H9 (cell line): ENCODE data around the gene HDAC1. TPM values are rescaled to one million over a fixed set of nuclear protein-coding genes. Genes with fewer than 3 reads are reported as not detected.

Source experiments
- DNase-seq: peaks from one replicate; pipeline ENCODE4 v3.0.0-alpha.2; 2017
- H2AFZ ChIP-seq: one replicate; pipeline ENCODE4 v1.6.1; 2013; ENCODE audit warnings: mild to moderate bottlenecking, low read length, control low read depth, moderate library complexity
- H2AK5ac ChIP-seq: 2 replicates; pipeline ENCODE4 v1.6.1; 2013; ENCODE audit warnings: low read length, control low read depth, mixed read lengths; ENCODE audit not compliant: insufficient read length
- H2BK120ac ChIP-seq: one replicate; pipeline ENCODE4 v1.6.1; 2013; ENCODE audit warnings: low read depth, mild to moderate bottlenecking, low read length, control low read depth, inconsistent platforms; ENCODE audit not compliant: poor library complexity, severe bottlenecking
- H2BK12ac ChIP-seq: 2 replicates; pipeline ENCODE4 v1.6.1; 2013; ENCODE audit warnings: low read length, control low read depth, mixed read lengths, low read depth; ENCODE audit not compliant: insufficient read length
- H2BK15ac ChIP-seq: 2 replicates; pipeline ENCODE4 v1.6.1; 2013; ENCODE audit warnings: low read depth, low read length, control low read depth
- H2BK20ac ChIP-seq: one replicate; pipeline ENCODE4 v1.6.1; 2013; ENCODE audit warnings: low read depth, mild to moderate bottlenecking, low read length, control low read depth, inconsistent platforms; ENCODE audit not compliant: poor library complexity, severe bottlenecking
- H2BK5ac ChIP-seq: 2 replicates; pipeline ENCODE4 v1.6.1; 2013; ENCODE audit warnings: low read length, control low read depth, mixed read lengths; ENCODE audit not compliant: insufficient read length
- H3K14ac ChIP-seq: 2 replicates; pipeline ENCODE4 v1.6.1; 2013; ENCODE audit warnings: low read length, control low read depth; ENCODE audit not compliant: insufficient read depth
- H3K18ac ChIP-seq: 2 replicates; pipeline ENCODE4 v1.6.1; 2013; ENCODE audit warnings: low read depth, mild to moderate bottlenecking, mixed read lengths, low read length, control low read depth; ENCODE audit not compliant: insufficient read length
- H3K23ac ChIP-seq: 2 replicates; pipeline ENCODE4 v1.6.1; 2013; ENCODE audit warnings: low read length, control low read depth, mixed read lengths, low read depth; ENCODE audit not compliant: insufficient read length
- H3K23me2 ChIP-seq: 2 replicates; pipeline ENCODE4 v1.6.1; 2013; ENCODE audit warnings: low read depth, mild to moderate bottlenecking, mixed read lengths, low read length, control low read depth; ENCODE audit not compliant: insufficient read length, poor library complexity, severe bottlenecking
- H3K27ac ChIP-seq: 2 replicates; pipeline ENCODE4 v1.5.1; 2013; ENCODE audit warnings: low read length, control low read depth, mixed read lengths, low read depth; ENCODE audit not compliant: insufficient read length
- H3K27me3 ChIP-seq: 2 replicates; pipeline ENCODE4 v1.6.1; 2013; ENCODE audit warnings: low read length, control low read depth, inconsistent platforms; ENCODE audit not compliant: insufficient read depth
- H3K4ac ChIP-seq: 2 replicates; pipeline ENCODE4 v1.6.1; 2013; ENCODE audit warnings: low read depth, mild to moderate bottlenecking, control low read depth, inconsistent platforms, low read length, moderate library complexity
- H3K4me1 ChIP-seq: 2 replicates; pipeline ENCODE4 v1.6.1; 2013; ENCODE audit warnings: low read length, control low read depth, inconsistent platforms; ENCODE audit not compliant: insufficient read depth
- H3K4me2 ChIP-seq: 2 replicates; pipeline ENCODE4 v1.6.1; 2013; ENCODE audit warnings: low read length, control low read depth, mixed read lengths; ENCODE audit not compliant: insufficient read length, insufficient read depth
- H3K56ac ChIP-seq: 2 replicates; pipeline ENCODE4 v1.6.1; 2013; ENCODE audit warnings: low read depth, mild to moderate bottlenecking, mixed read lengths, low read length, control low read depth; ENCODE audit not compliant: insufficient read length
- H3K79me1 ChIP-seq: 2 replicates; pipeline ENCODE4 v1.6.1; 2013; ENCODE audit warnings: low read depth, mild to moderate bottlenecking, moderate library complexity, low read length, control low read depth, inconsistent platforms; ENCODE audit not compliant: insufficient read depth, poor library complexity, severe bottlenecking
- H3K79me2 ChIP-seq: 2 replicates; pipeline ENCODE4 v1.6.1; 2013; ENCODE audit warnings: low read length, control low read depth, inconsistent platforms; ENCODE audit not compliant: insufficient read depth
- H3K9ac ChIP-seq: 2 replicates; pipeline ENCODE4 v1.6.1; 2013; ENCODE audit warnings: low read length, control low read depth, mixed read lengths; ENCODE audit not compliant: insufficient read length; ENCODE audit errors: extremely low read depth
- H3K9me3 ChIP-seq: one replicate; pipeline ENCODE4 v1.6.1; 2013; ENCODE audit warnings: low read depth, low read length, inconsistent platforms; ENCODE audit not compliant: control insufficient read depth
- H3T11ph ChIP-seq: one replicate; pipeline ENCODE4 v1.6.1; 2013; ENCODE audit warnings: mild to moderate bottlenecking, low read length, control low read depth, inconsistent platforms
- H4K20me1 ChIP-seq: one replicate; pipeline ENCODE4 v1.6.1; 2013; ENCODE audit not compliant: control insufficient read depth, insufficient read length, insufficient read depth
- H4K5ac ChIP-seq: 2 replicates; pipeline ENCODE4 v1.6.1; 2013; ENCODE audit warnings: low read depth, mild to moderate bottlenecking, mixed read lengths, low read length, control low read depth; ENCODE audit not compliant: insufficient read length
- H4K8ac ChIP-seq: replicated peaks from 2 replicates; pipeline ENCODE4 v1.6.1; 2013; ENCODE audit warnings: low read length, control low read depth, mixed read lengths, low read depth; ENCODE audit not compliant: insufficient read length
- H4K91ac ChIP-seq: 2 replicates; pipeline ENCODE4 v1.6.1; 2013; ENCODE audit warnings: low read depth, mild to moderate bottlenecking, moderate library complexity, mixed read lengths, low read length, control low read depth; ENCODE audit not compliant: insufficient read length
- H3K27ac Mint-ChIP-seq, 3 experiments: 2 replicates in 2 of 3; 3 replicates in 1 of 3; pipeline ENCODE4 v1.8.0; 2020 to 2021; ENCODE audit warnings: mixed read lengths in 3 of 3, mild to moderate bottlenecking in 1 of 3, moderate library complexity in 1 of 3
- H3K27me3 Mint-ChIP-seq: 2 replicates; pipeline ENCODE4 v1.8.0; 2021; ENCODE audit warnings: low read depth, mild to moderate bottlenecking, moderate library complexity, mixed read lengths
- H3K36me3 Mint-ChIP-seq, 3 experiments: 2 replicates in 2 of 3; 3 replicates in 1 of 3; pipeline ENCODE4 v1.8.0; 2020 to 2021; ENCODE audit warnings: low read depth in 3 of 3, mixed read lengths in 3 of 3; ENCODE audit not compliant: insufficient read depth in 1 of 3
- H3K4me1 Mint-ChIP-seq, 2 experiments: 2 replicates each; pipeline ENCODE4 v1.8.0; 2020; ENCODE audit warnings: mixed read lengths in 2 of 2
- H3K4me3 Mint-ChIP-seq, 2 experiments: 2 replicates in 1 of 2; 3 replicates in 1 of 2; pipeline ENCODE4 v1.8.0; 2020 to 2021; ENCODE audit warnings: mild to moderate bottlenecking in 2 of 2, mixed read lengths in 2 of 2, moderate library complexity in 1 of 2
- H3K9me3 Mint-ChIP-seq, 2 experiments: 2 replicates in 1 of 2; 3 replicates in 1 of 2; pipeline ENCODE4 v1.8.0; 2020; ENCODE audit warnings: mild to moderate bottlenecking in 2 of 2, mixed read lengths in 2 of 2, moderate library complexity in 1 of 2
- CTCF ChIP-seq: fragments of 200-600 bp; sonication (generic); conservative IDR thresholded peaks from 3 replicates; pipeline ENCODE4 v1.8.0; 2021; ENCODE audit warnings: antibody characterized with exemption, mild to moderate bottlenecking
- WGBS: extraction: QIAGEN DNeasy Blood & Tissue Kit; methylation state at CpG from one replicate; pipeline ENCODE4 v1.1.7; 2013; ENCODE audit warnings: missing lambda C conversion rate, low lambda C conversion rate, mixed read lengths; ENCODE audit not compliant: insufficient read length; ENCODE audit errors: extremely low coverage; 5-methylcytosine and 5-hydroxymethylcytosine counted together
- total RNA-seq: library from RNA; stranded (reverse); gene quantifications from 2 replicates; pipeline ENCODE4 v1.2.1, GENCODE V29; 2021

Gene HDAC1
- total RNA-seq, 1 experiment from 2014 or later = 162 TPM

GRCh38 chr1:32266921-32267591, 24.8 kb upstream of the HDAC1 start:
- no peak overlapping the region for H2BK20ac ChIP-seq
- no peak overlapping the region for H3K27ac ChIP-seq
- no peaks in the 10 kb centered on the region; the same call in 1 of the 2 replicates for H3K79me2 ChIP-seq
- H2AFZ ChIP-seq = no peak overlapping the region
- H3K9me3 ChIP-seq = no peaks in the 10 kb centered on the region
- H3K9ac ChIP-seq = no peak overlapping the region
- DNase-seq = no peak
- no peak for TF ChIP-seq CTCF
- no peak overlapping the region for H4K8ac ChIP-seq
- H2BK15ac ChIP-seq = no peak overlapping the region
- no peaks in the 10 kb centered on the region for H3K36me3 Mint-ChIP-seq
- H3K23ac ChIP-seq = no peak overlapping the region
- no peak overlapping the region for H2BK120ac ChIP-seq
- H3K18ac ChIP-seq = no peak overlapping the region
- H3K4me1 Mint-ChIP-seq = peaks cover 4 to 19% of the 10 kb centered on the region in 2 experiments
- no peak overlapping the region for H4K5ac ChIP-seq
- no peaks in the 10 kb centered on the region for H3K23me2 ChIP-seq
- no peak overlapping the region; a peak in 1 of 7 replicates for H3K27ac Mint-ChIP-seq
- H3K56ac ChIP-seq = no peak overlapping the region
- no peak overlapping the region for H4K91ac ChIP-seq
- no peaks in the 10 kb centered on the region for H3K27me3 ChIP-seq
- no peak overlapping the region for H2BK5ac ChIP-seq
- no peaks in the 10 kb centered on the region for H3K4me1 ChIP-seq
- no peak overlapping the region for H3K14ac ChIP-seq
- no peak overlapping the region for H3K4me2 ChIP-seq
- H3K27me3 Mint-ChIP-seq = no peaks in the 10 kb centered on the region; the same call in 1 of the 2 replicates
- no peak overlapping the region for H2BK12ac ChIP-seq
- H3T11ph ChIP-seq = no peak overlapping the region
- no peaks in the 10 kb centered on the region for H3K79me1 ChIP-seq
- no peak overlapping the region for H3K4me3 Mint-ChIP-seq
- H3K4ac ChIP-seq = no peak overlapping the region
- no peaks in the 10 kb centered on the region; a peak in 1 of 5 replicates for H3K9me3 Mint-ChIP-seq
- no CpG with 5 or more reads among the region's 7 CpGs for WGBS
- H4K20me1 ChIP-seq = no peaks in the 10 kb centered on the region
- peak overlapping the region; percentile 65 for H2AK5ac ChIP-seq
